H9 (cell line): ENCODE data around the gene NPB. TPM values are rescaled to one million over a fixed set of nuclear protein-coding genes. Genes with fewer than 3 reads are reported as not detected.

ENCODE experiments used
- DNase-seq: peaks from one replicate; pipeline ENCODE4 v3.0.0-alpha.2; 2017
- H2AFZ ChIP-seq: one replicate; pipeline ENCODE4 v1.6.1; 2013; ENCODE audit warnings: mild to moderate bottlenecking, low read length, control low read depth, moderate library complexity
- H2AK5ac ChIP-seq: 2 replicates; pipeline ENCODE4 v1.6.1; 2013; ENCODE audit warnings: low read length, control low read depth, mixed read lengths; ENCODE audit not compliant: insufficient read length
- H2BK120ac ChIP-seq: one replicate; pipeline ENCODE4 v1.6.1; 2013; ENCODE audit warnings: low read depth, mild to moderate bottlenecking, low read length, control low read depth, inconsistent platforms; ENCODE audit not compliant: poor library complexity, severe bottlenecking
- H2BK12ac ChIP-seq: 2 replicates; pipeline ENCODE4 v1.6.1; 2013; ENCODE audit warnings: low read length, control low read depth, mixed read lengths, low read depth; ENCODE audit not compliant: insufficient read length
- H2BK15ac ChIP-seq: 2 replicates; pipeline ENCODE4 v1.6.1; 2013; ENCODE audit warnings: low read depth, low read length, control low read depth
- H2BK20ac ChIP-seq: one replicate; pipeline ENCODE4 v1.6.1; 2013; ENCODE audit warnings: low read depth, mild to moderate bottlenecking, low read length, control low read depth, inconsistent platforms; ENCODE audit not compliant: poor library complexity, severe bottlenecking
- H2BK5ac ChIP-seq: 2 replicates; pipeline ENCODE4 v1.6.1; 2013; ENCODE audit warnings: low read length, control low read depth, mixed read lengths; ENCODE audit not compliant: insufficient read length
- H3K14ac ChIP-seq: 2 replicates; pipeline ENCODE4 v1.6.1; 2013; ENCODE audit warnings: low read length, control low read depth; ENCODE audit not compliant: insufficient read depth
- H3K18ac ChIP-seq: 2 replicates; pipeline ENCODE4 v1.6.1; 2013; ENCODE audit warnings: low read depth, mild to moderate bottlenecking, mixed read lengths, low read length, control low read depth; ENCODE audit not compliant: insufficient read length
- H3K23ac ChIP-seq: 2 replicates; pipeline ENCODE4 v1.6.1; 2013; ENCODE audit warnings: low read length, control low read depth, mixed read lengths, low read depth; ENCODE audit not compliant: insufficient read length
- H3K23me2 ChIP-seq: 2 replicates; pipeline ENCODE4 v1.6.1; 2013; ENCODE audit warnings: low read depth, mild to moderate bottlenecking, mixed read lengths, low read length, control low read depth; ENCODE audit not compliant: insufficient read length, poor library complexity, severe bottlenecking
- H3K27ac ChIP-seq: 2 replicates; pipeline ENCODE4 v1.5.1; 2013; ENCODE audit warnings: low read length, control low read depth, mixed read lengths, low read depth; ENCODE audit not compliant: insufficient read length
- H3K27me3 ChIP-seq: 2 replicates; pipeline ENCODE4 v1.6.1; 2013; ENCODE audit warnings: low read length, control low read depth, inconsistent platforms; ENCODE audit not compliant: insufficient read depth
- H3K4ac ChIP-seq: 2 replicates; pipeline ENCODE4 v1.6.1; 2013; ENCODE audit warnings: low read depth, mild to moderate bottlenecking, control low read depth, inconsistent platforms, low read length, moderate library complexity
- H3K4me1 ChIP-seq: 2 replicates; pipeline ENCODE4 v1.6.1; 2013; ENCODE audit warnings: low read length, control low read depth, inconsistent platforms; ENCODE audit not compliant: insufficient read depth
- H3K4me2 ChIP-seq: 2 replicates; pipeline ENCODE4 v1.6.1; 2013; ENCODE audit warnings: low read length, control low read depth, mixed read lengths; ENCODE audit not compliant: insufficient read length, insufficient read depth
- H3K56ac ChIP-seq: 2 replicates; pipeline ENCODE4 v1.6.1; 2013; ENCODE audit warnings: low read depth, mild to moderate bottlenecking, mixed read lengths, low read length, control low read depth; ENCODE audit not compliant: insufficient read length
- H3K79me1 ChIP-seq: 2 replicates; pipeline ENCODE4 v1.6.1; 2013; ENCODE audit warnings: low read depth, mild to moderate bottlenecking, moderate library complexity, low read length, control low read depth, inconsistent platforms; ENCODE audit not compliant: insufficient read depth, poor library complexity, severe bottlenecking
- H3K79me2 ChIP-seq: 2 replicates; pipeline ENCODE4 v1.6.1; 2013; ENCODE audit warnings: low read length, control low read depth, inconsistent platforms; ENCODE audit not compliant: insufficient read depth
- H3K9ac ChIP-seq: 2 replicates; pipeline ENCODE4 v1.6.1; 2013; ENCODE audit warnings: low read length, control low read depth, mixed read lengths; ENCODE audit not compliant: insufficient read length; ENCODE audit errors: extremely low read depth
- H3K9me3 ChIP-seq: one replicate; pipeline ENCODE4 v1.6.1; 2013; ENCODE audit warnings: low read depth, low read length, inconsistent platforms; ENCODE audit not compliant: control insufficient read depth
- H3T11ph ChIP-seq: one replicate; pipeline ENCODE4 v1.6.1; 2013; ENCODE audit warnings: mild to moderate bottlenecking, low read length, control low read depth, inconsistent platforms
- H4K20me1 ChIP-seq: one replicate; pipeline ENCODE4 v1.6.1; 2013; ENCODE audit not compliant: control insufficient read depth, insufficient read length, insufficient read depth
- H4K5ac ChIP-seq: 2 replicates; pipeline ENCODE4 v1.6.1; 2013; ENCODE audit warnings: low read depth, mild to moderate bottlenecking, mixed read lengths, low read length, control low read depth; ENCODE audit not compliant: insufficient read length
- H4K8ac ChIP-seq: replicated peaks from 2 replicates; pipeline ENCODE4 v1.6.1; 2013; ENCODE audit warnings: low read length, control low read depth, mixed read lengths, low read depth; ENCODE audit not compliant: insufficient read length
- H4K91ac ChIP-seq: 2 replicates; pipeline ENCODE4 v1.6.1; 2013; ENCODE audit warnings: low read depth, mild to moderate bottlenecking, moderate library complexity, mixed read lengths, low read length, control low read depth; ENCODE audit not compliant: insufficient read length
- H3K27ac Mint-ChIP-seq, 3 experiments: 2 replicates in 2 of 3; 3 replicates in 1 of 3; pipeline ENCODE4 v1.8.0; 2020 to 2021; ENCODE audit warnings: mixed read lengths in 3 of 3, mild to moderate bottlenecking in 1 of 3, moderate library complexity in 1 of 3
- H3K27me3 Mint-ChIP-seq: 2 replicates; pipeline ENCODE4 v1.8.0; 2021; ENCODE audit warnings: low read depth, mild to moderate bottlenecking, moderate library complexity, mixed read lengths
- H3K36me3 Mint-ChIP-seq, 3 experiments: 2 replicates in 2 of 3; 3 replicates in 1 of 3; pipeline ENCODE4 v1.8.0; 2020 to 2021; ENCODE audit warnings: low read depth in 3 of 3, mixed read lengths in 3 of 3; ENCODE audit not compliant: insufficient read depth in 1 of 3
- H3K4me1 Mint-ChIP-seq, 2 experiments: 2 replicates each; pipeline ENCODE4 v1.8.0; 2020; ENCODE audit warnings: mixed read lengths in 2 of 2
- H3K4me3 Mint-ChIP-seq, 2 experiments: 2 replicates in 1 of 2; 3 replicates in 1 of 2; pipeline ENCODE4 v1.8.0; 2020 to 2021; ENCODE audit warnings: mild to moderate bottlenecking in 2 of 2, mixed read lengths in 2 of 2, moderate library complexity in 1 of 2
- H3K9me3 Mint-ChIP-seq, 2 experiments: 2 replicates in 1 of 2; 3 replicates in 1 of 2; pipeline ENCODE4 v1.8.0; 2020; ENCODE audit warnings: mild to moderate bottlenecking in 2 of 2, mixed read lengths in 2 of 2, moderate library complexity in 1 of 2
- WGBS: extraction: QIAGEN DNeasy Blood & Tissue Kit; methylation state at CpG from one replicate; pipeline ENCODE4 v1.1.7; 2013; ENCODE audit warnings: missing lambda C conversion rate, low lambda C conversion rate, mixed read lengths; ENCODE audit not compliant: insufficient read length; ENCODE audit errors: extremely low coverage; 5-methylcytosine and 5-hydroxymethylcytosine counted together
- total RNA-seq: library from RNA; stranded (reverse); gene quantifications from 2 replicates; pipeline ENCODE4 v1.2.1, GENCODE V29; 2021
- TF ChIP-seq, protein P1 (sequence below): fragments of 200-600 bp; sonication (generic); conservative IDR thresholded peaks from 3 replicates; pipeline ENCODE4 v1.8.0; 2021; ENCODE audit warnings: antibody characterized with exemption, mild to moderate bottlenecking

The NPB gene
- total RNA-seq, 1 experiment from 2014 or later: 2.1 TPM

DNA sequence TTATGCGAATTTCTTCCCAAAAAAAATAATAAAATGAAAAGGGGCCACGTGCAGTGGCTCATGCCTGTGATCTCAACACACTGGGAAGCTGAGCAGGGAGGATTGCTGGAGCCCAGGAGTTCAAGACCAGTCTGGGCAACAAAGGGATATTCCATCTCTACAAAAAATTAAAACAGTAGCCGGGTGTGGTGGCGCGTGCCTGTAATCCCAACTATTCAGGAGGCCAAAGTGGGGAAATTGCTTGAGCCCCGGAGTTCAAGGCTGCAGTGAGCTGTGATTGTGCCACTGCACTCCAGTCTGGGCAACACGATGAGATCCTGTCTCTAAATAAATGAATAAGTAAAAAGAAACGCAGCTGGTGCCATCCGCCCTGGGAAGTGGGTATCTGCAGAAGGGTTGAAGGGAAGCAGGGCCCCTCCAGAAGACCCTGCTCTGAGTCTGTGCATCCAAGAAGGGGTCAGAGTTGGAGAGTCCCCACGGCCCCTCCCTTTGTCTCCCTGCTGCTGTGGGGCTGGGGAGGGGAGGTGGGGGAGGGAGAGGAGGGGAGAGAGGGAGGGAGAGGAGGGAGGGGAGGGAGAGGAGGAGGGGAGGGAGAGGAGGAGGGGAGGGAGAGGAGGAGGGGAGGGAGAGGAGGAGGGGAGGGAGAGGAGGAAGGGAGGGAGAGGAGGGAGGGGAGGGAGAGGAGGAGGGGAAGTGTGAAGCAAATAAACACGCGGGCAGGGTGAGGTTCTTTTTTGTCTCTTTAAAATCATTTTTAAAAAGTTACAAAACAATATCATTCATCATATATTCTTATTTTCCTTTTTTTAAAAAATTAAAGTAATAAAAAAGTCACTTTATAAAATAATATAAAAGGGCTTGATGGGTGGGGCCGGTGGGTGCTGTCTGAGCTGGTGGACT is 50.0 kb downstream of the NPB start:
- Histone ChIP-seq H3K27me3 (no peaks in the 10 kb centered on the region; the same call in 1 of the 2 replicates), H3K9ac (no peak overlapping the region), H2BK12ac (no peak overlapping the region), H3K23ac (no peak overlapping the region), H3K18ac (no peak overlapping the region), H3K27ac (no peak overlapping the region), H3K14ac (no peak overlapping the region), H3K79me1 (no peaks in the 10 kb centered on the region), H3K56ac (no peak overlapping the region), H3K4ac (no peak overlapping the region), H2AFZ (no peak overlapping the region), H2BK120ac (no peak overlapping the region), H3K9me3 (no peaks in the 10 kb centered on the region), H3K4me2 (no peak overlapping the region), H3T11ph (no peak overlapping the region), H2BK15ac (no peak overlapping the region), H2AK5ac (no peak overlapping the region), H4K91ac (no peak overlapping the region), H4K8ac (no peak overlapping the region), H3K4me1 (no peaks in the 10 kb centered on the region), H4K5ac (no peak overlapping the region), H2BK5ac (no peak overlapping the region), H3K79me2 (no peaks in the 10 kb centered on the region), H3K23me2 (no peaks in the 10 kb centered on the region), H2BK20ac (no peak overlapping the region), H4K20me1 (no peaks in the 10 kb centered on the region)
- DNase-seq: no peak
- no peaks in the 10 kb centered on the region for H3K9me3 Mint-ChIP-seq
- 0 out of 5 replicates have a peak overlapping the region, but pooled peaks of 1 of the 2 experiments have one; percentile 9 for H3K4me3 Mint-ChIP-seq
- no peaks in the 10 kb centered on the region for H3K36me3 Mint-ChIP-seq
- no peak overlapping the region for H3K27ac Mint-ChIP-seq
- peaks cover 49% of the 10 kb centered on the region for H3K27me3 Mint-ChIP-seq
- H3K4me1 Mint-ChIP-seq: peaks cover under 1 to 11% of the 10 kb centered on the region in 2 experiments
- WGBS: no CpG with 5 or more reads among the region's 13 CpGs
- TF ChIP-seq, protein P1, sequence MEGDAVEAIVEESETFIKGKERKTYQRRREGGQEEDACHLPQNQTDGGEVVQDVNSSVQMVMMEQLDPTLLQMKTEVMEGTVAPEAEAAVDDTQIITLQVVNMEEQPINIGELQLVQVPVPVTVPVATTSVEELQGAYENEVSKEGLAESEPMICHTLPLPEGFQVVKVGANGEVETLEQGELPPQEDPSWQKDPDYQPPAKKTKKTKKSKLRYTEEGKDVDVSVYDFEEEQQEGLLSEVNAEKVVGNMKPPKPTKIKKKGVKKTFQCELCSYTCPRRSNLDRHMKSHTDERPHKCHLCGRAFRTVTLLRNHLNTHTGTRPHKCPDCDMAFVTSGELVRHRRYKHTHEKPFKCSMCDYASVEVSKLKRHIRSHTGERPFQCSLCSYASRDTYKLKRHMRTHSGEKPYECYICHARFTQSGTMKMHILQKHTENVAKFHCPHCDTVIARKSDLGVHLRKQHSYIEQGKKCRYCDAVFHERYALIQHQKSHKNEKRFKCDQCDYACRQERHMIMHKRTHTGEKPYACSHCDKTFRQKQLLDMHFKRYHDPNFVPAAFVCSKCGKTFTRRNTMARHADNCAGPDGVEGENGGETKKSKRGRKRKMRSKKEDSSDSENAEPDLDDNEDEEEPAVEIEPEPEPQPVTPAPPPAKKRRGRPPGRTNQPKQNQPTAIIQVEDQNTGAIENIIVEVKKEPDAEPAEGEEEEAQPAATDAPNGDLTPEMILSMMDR: no peak

Other genes with a start within 250 kb of the NPB start
- 5.7 TPM in 2 replicates for gene PDE6G, start 245.7 kb upstream of the NPB start, total RNA-seq
- gene OXLD1, start 235.6 kb upstream of the NPB start, total RNA-seq: 20.2 and 25.0 TPM in 2 replicates
- 57.5 and 60.8 TPM in 2 replicates for gene CCDC137, start 235.5 kb upstream of the NPB start, total RNA-seq
- gene ARL16, start 218.4 kb upstream of the NPB start, total RNA-seq: 55.4 and 58.6 TPM in 2 replicates
- gene HGS, start 218.2 kb upstream of the NPB start, total RNA-seq: 99.3 and 106 TPM in 2 replicates
- gene MRPL12, start 198.9 kb upstream of the NPB start, total RNA-seq: 140 and 146 TPM in 2 replicates
- 28.1 and 30.9 TPM in 2 replicates for gene SLC25A10, start 190.0 kb upstream of the NPB start, total RNA-seq
- gene GCGR, start 98.1 kb upstream of the NPB start, total RNA-seq: 0.24 and 0.26 TPM in 2 replicates
- 117 and 118 TPM in 2 replicates for gene MCRIP1, start 68.9 kb upstream of the NPB start, total RNA-seq
- 0.15 and 0.22 TPM in 2 replicates for gene PPP1R27, start 67.2 kb upstream of the NPB start, total RNA-seq
- gene P4HB, start 41.7 kb upstream of the NPB start, total RNA-seq: 364 and 366 TPM in 2 replicates
- gene ARHGDIA, start 30.9 kb upstream of the NPB start, total RNA-seq: 247 and 255 TPM in 2 replicates
- 212 and 219 TPM in 2 replicates for gene ALYREF, start 10.7 kb upstream of the NPB start, total RNA-seq
- gene ANAPC11, start 10.5 kb upstream of the NPB start, total RNA-seq: 197 and 208 TPM in 2 replicates
- 24.5 and 24.9 TPM in 2 replicates for gene PCYT2, start 9.2 kb downstream of the NPB start, total RNA-seq
- 28.7 and 29.7 TPM in 2 replicates for gene SIRT7, start 15.9 kb downstream of the NPB start, total RNA-seq
- 31.4 and 33.7 TPM in 2 replicates for gene MAFG, start 25.5 kb downstream of the NPB start, total RNA-seq
- 111 and 116 TPM in 2 replicates for gene PYCR1, start 35.1 kb downstream of the NPB start, total RNA-seq
- 0.13 and 0.22 TPM in 2 replicates for gene MYADML2, start 45.0 kb downstream of the NPB start, total RNA-seq
- gene NOTUM, start 58.9 kb downstream of the NPB start, total RNA-seq: 2.0 and 2.1 TPM in 2 replicates
- 50.9 and 53.1 TPM in 2 replicates for gene ASPSCR1, start 75.4 kb downstream of the NPB start, total RNA-seq
- gene CENPX, start 120.6 kb downstream of the NPB start, total RNA-seq: 77.9 and 82.8 TPM in 2 replicates
- gene LRRC45, start 121.1 kb downstream of the NPB start, total RNA-seq: 28.7 and 30.6 TPM in 2 replicates
- 84.8 and 85.8 TPM in 2 replicates for gene RAC3, start 129.4 kb downstream of the NPB start, total RNA-seq
- gene DCXR, start 135.5 kb downstream of the NPB start, total RNA-seq: 90.6 and 93.6 TPM in 2 replicates
- gene RFNG, start 149.6 kb downstream of the NPB start, total RNA-seq: 34.0 and 36.5 TPM in 2 replicates
- 164 TPM in 2 replicates for gene GPS1, start 149.7 kb downstream of the NPB start, total RNA-seq
- gene DUS1L, start 163.6 kb downstream of the NPB start, total RNA-seq: 103 and 104 TPM in 2 replicates
- 420 and 433 TPM in 2 replicates for gene FASN, start 196.0 kb downstream of the NPB start, total RNA-seq